GM12892 (cell line): Measurements from ENCODE around the gene SLC25A45.

Experiments
- POLR2A ChIP-seq: IDR thresholded peaks from 2 replicates; pipeline ENCODE4 v1.6.1; 2011; ENCODE audit warnings: low read depth, low read length, control low read depth
- POLR2AphosphoS5 ChIP-seq: IDR thresholded peaks from 2 replicates; pipeline ENCODE4 v1.6.1; 2011; ENCODE audit warnings: low read depth, low read length, control low read depth

DNA sequence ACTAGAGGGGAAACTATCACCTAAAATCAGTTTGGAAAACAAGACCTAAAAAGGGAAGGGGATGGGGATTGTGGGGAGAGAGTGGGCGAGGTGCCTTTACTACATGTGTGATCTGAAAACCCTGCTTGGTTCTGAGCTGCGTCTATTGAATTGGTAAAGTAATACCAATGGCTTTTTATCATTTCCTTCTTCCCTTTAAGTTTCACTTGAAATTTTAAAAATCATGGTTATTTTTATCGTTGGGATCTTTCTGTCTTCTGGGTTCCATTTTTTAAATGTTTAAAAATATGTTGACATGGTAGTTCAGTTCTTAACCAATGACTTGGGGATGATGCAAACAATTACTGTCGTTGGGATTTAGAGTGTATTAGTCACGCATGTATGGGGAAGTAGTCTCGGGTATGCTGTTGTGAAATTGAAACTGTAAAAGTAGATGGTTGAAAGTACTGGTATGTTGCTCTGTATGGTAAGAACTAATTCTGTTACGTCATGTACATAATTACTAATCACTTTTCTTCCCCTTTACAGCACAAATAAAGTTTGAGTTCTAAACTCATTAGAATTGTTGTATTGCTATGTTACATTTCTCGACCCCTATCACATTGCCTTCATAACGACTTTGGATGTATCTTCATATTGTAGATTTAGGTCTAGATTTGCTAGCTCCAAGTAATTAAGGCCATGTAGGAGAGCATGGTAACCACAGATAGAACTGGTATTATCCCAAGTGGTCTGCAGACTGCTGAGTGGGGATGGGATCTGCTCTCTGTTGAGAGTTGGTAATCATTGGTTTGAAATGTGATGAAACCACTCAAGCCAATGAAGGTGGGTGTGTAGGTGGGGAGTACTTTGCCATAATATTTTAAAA, 43.8 kb upstream of the SLC25A45 start:
- TF ChIP-seq POLR2AphosphoS5 (peak; percentile 90), POLR2A (peak; percentile 75)
